Endothelial cell of umbilical vein (primary cell): ENCODE data around the gene COL15A1. TPM values are rescaled to one million over a fixed set of nuclear protein-coding genes. Genes with fewer than 3 reads are reported as not detected.
A peak's percentile ranks its signal among the peaks of the same experiment; 100 is the strongest.

ENCODE experiments used
- Bru-seq: library from RNA; stranded (reverse); fragments of 400-500 nt; gene quantifications from one replicate; lab custom pipeline; 2021; lab: Mats Ljungman, UMichigan
- BruChase-seq, 2 experiments: library from RNA; stranded (reverse); fragments of 400-500 nt; gene quantifications; one replicate each; lab custom pipeline; 2021; lab: Mats Ljungman, UMichigan
- BruUV-seq: library from RNA; stranded (reverse); fragments of 400-500 nt; replicated peaks from 2 replicates; lab custom pipeline; 2021; lab: Mats Ljungman, UMichigan
- CTCF ChIA-PET: fragments of 300-600, 350-600 bp; sonication (Branson Sonifier 250); formaldehyde crosslinking; loops from one replicate; lab custom pipeline; 2021; ENCODE audit warnings: antibody characterized with exemption, inconsistent platforms; lab: Charles Lee
- POLR2A ChIA-PET: fragments of 300-600, 350-600 bp; sonication (Branson Sonifier 250); formaldehyde crosslinking; loops from one replicate; lab custom pipeline; 2021; ENCODE audit warnings: antibody characterized with exemption, inconsistent platforms; lab: Charles Lee
- DNase-seq: peaks from one replicate; pipeline ENCODE4 v3.0.0-alpha.2; 2011; ENCODE audit warnings: low read depth, low spot score
- FAIRE-seq: peaks from 2 replicates; lab custom pipeline; 2011; peaks lifted over from hg19 to GRCh38; lab: Jason Lieb, UNC
- H2AFZ ChIP-seq: 2 replicates; pipeline ENCODE4 v1.6.0; 2012; ENCODE audit warnings: low read depth, low read length, control low read depth, inconsistent platforms
- H3K27ac ChIP-seq: 2 replicates; pipeline ENCODE4 v1.5.1; 2011; ENCODE audit warnings: low read depth, mild to moderate bottlenecking, control low read depth, low read length, moderate library complexity; ENCODE audit not compliant: insufficient read depth
- H3K27me3 ChIP-seq, 2 experiments: 2 replicates each; pipeline versions ENCODE4 v1.6.0 to v1.6.1; 2011; ENCODE audit warnings: low read length in 2 of 2, mixed read lengths in 1 of 2; ENCODE audit not compliant: control insufficient read depth in 2 of 2, insufficient read depth in 2 of 2
- H3K36me3 ChIP-seq, 2 experiments: 2 replicates in 1 of 2; 3 replicates in 1 of 2; pipeline ENCODE4 v1.5.1; 2011; ENCODE audit warnings: low read length in 2 of 2, mild to moderate bottlenecking in 1 of 2, moderate library complexity in 1 of 2; ENCODE audit not compliant: control insufficient read depth in 2 of 2, insufficient read depth in 2 of 2; ENCODE audit errors: extremely low read depth in 1 of 2
- H3K4me1 ChIP-seq: 3 replicates; pipeline ENCODE4 v1.5.1; 2011; ENCODE audit warnings: mild to moderate bottlenecking, low read length; ENCODE audit not compliant: control insufficient read depth, insufficient read depth; ENCODE audit errors: extremely low read depth
- H3K4me2 ChIP-seq: 2 replicates; pipeline ENCODE4 v1.6.1; 2011; ENCODE audit warnings: low read length, control low read depth, mixed read lengths; ENCODE audit not compliant: insufficient read depth
- H3K4me3 ChIP-seq, 3 experiments: fragments of 200-600 bp in 1 of 3; sonication (generic), shearing (Covaris generic) in 1 of 3; replicated peaks in 1 of 3; 2 replicates each; pipeline ENCODE4 v1.5.1; 2011 to 2016; ENCODE audit warnings: control low read depth in 3 of 3, low read length in 3 of 3, mild to moderate bottlenecking in 2 of 3, inconsistent platforms in 1 of 3, low read depth in 1 of 3, moderate library complexity in 1 of 3; ENCODE audit not compliant: insufficient read depth in 1 of 3
- H3K79me2 ChIP-seq: 2 replicates; pipeline ENCODE4 v1.6.0; 2012; ENCODE audit warnings: low read length, inconsistent platforms; ENCODE audit not compliant: control insufficient read depth, insufficient read depth
- H3K9ac ChIP-seq: replicated peaks from 2 replicates; pipeline ENCODE3; 2011; ENCODE audit warnings: low read length, control low read depth; ENCODE audit not compliant: insufficient read depth; ENCODE audit errors: extremely low read depth
- H3K9me1 ChIP-seq: replicated peaks from 3 replicates; pipeline ENCODE4 v1.6.0; 2011; ENCODE audit warnings: mild to moderate bottlenecking, low read length; ENCODE audit not compliant: control insufficient read depth, insufficient read depth; ENCODE audit errors: extremely low read depth
- H3K9me3 ChIP-seq: replicated peaks from 2 replicates; pipeline ENCODE4 v1.5.1; 2012; ENCODE audit warnings: low read length, inconsistent platforms; ENCODE audit not compliant: control insufficient read depth, insufficient read depth
- H4K20me1 ChIP-seq: replicated peaks from 2 replicates; pipeline ENCODE3; 2011; ENCODE audit warnings: mild to moderate bottlenecking, low read length; ENCODE audit not compliant: control insufficient read depth, insufficient read depth; ENCODE audit errors: extremely low read depth
- EZH2 ChIP-seq: IDR thresholded peaks from 2 replicates; pipeline ENCODE4 v1.6.1; 2012; ENCODE audit warnings: borderline replicate concordance, low read depth, mild to moderate bottlenecking, moderate library complexity, low read length, inconsistent platforms; ENCODE audit not compliant: severe bottlenecking
- FOS ChIP-seq: IDR thresholded peaks from 2 replicates; pipeline ENCODE4 v1.6.1; 2011; ENCODE audit warnings: mild to moderate bottlenecking, low read length, moderate library complexity, borderline replicate concordance; ENCODE audit not compliant: insufficient read depth
- GATA2 ChIP-seq: IDR thresholded peaks from 2 replicates; pipeline ENCODE4 v1.7.0; 2011; ENCODE audit warnings: low read depth, mild to moderate bottlenecking, moderate library complexity, mixed read lengths, low read length; ENCODE audit not compliant: insufficient read length, insufficient read depth
- JUN ChIP-seq: IDR thresholded peaks from 2 replicates; pipeline ENCODE4 v1.6.1; 2011; ENCODE audit warnings: borderline replicate concordance, low read depth; ENCODE audit not compliant: insufficient read length, insufficient read depth
- MYC ChIP-seq: IDR thresholded peaks from one replicate; pipeline ENCODE4 v1.6.1; 2011; ENCODE audit warnings: mild to moderate bottlenecking, low read depth, low read length
- POLR2A ChIP-seq: IDR thresholded peaks from 2 replicates; pipeline ENCODE4 v1.6.1; 2012; ENCODE audit warnings: low read depth, mild to moderate bottlenecking, control low read depth, low read length
- POLR2AphosphoS5 ChIP-seq: IDR thresholded peaks from 2 replicates; pipeline ENCODE4 v1.6.1; 2012; ENCODE audit warnings: low read depth, mild to moderate bottlenecking, control low read depth, low read length, moderate library complexity; ENCODE audit not compliant: insufficient read depth
- dilution Hi-C: fragments of 300-500 bp; cut with MboI; formaldehyde crosslinking; loops from one replicate; pipeline ENCODE4 v1.15.0; 2019; ENCODE audit warnings: low sequenced_read_pairs; ENCODE audit not compliant: extremely low pct_ligation_motif_present
- intact Hi-C: fragments of 100-400 bp; cut with micrococcal nuclease; formaldehyde crosslinking; loops from one replicate; pipeline ENCODE4 v1.10.0; 2022
- long read RNA-seq: library from polyadenylated mRNA; stranded (forward); transcript quantifications from one replicate; pipeline ENCODE4 v2.0.0, GENCODE V29; 2021
- polyA minus RNA-seq, 3 experiments: library from RNA; depleted of rRNA, polyadenylated mRNA; stranded (reverse); fragments of >200 nt; gene quantifications; 1 replicate in 1 of 3; 2 replicates in 2 of 3; pipeline ENCODE4 v1.2.3, GENCODE V29; 2011
- polyA plus RNA-seq, 4 experiments: library from polyadenylated mRNA; depleted of rRNA in 3 of 4; stranded (reverse) in 3 of 4; unstranded in 1 of 4; fragments of >200 nt; gene quantifications; 2 replicates each; pipeline versions ENCODE4 v1.2.1 to v1.2.3, GENCODE V29; 2011 to 2012; ENCODE audit warnings: missing spikeins in 1 of 4
- total RNA-seq: library from RNA; stranded (reverse); gene quantifications from 2 replicates; pipeline ENCODE4 v1.2.3, GENCODE V29; 2021
- TF ChIP-seq, protein P1 (sequence below), 2 donors: IDR thresholded peaks; 1 replicate in 1 of 2; 2 replicates in 1 of 2; pipeline ENCODE4 v1.5.1; 2011; ENCODE audit warnings: low read length in 2 of 2, mild to moderate bottlenecking in 2 of 2, moderate library complexity in 2 of 2, control low read depth in 1 of 2, inconsistent platforms in 1 of 2, low read depth in 1 of 2; ENCODE audit not compliant: insufficient read depth in 1 of 2; ENCODE audit errors: extremely low read depth in 1 of 2
- TF ChIP-seq, protein P2 (sequence below): IDR thresholded peaks from 2 replicates; pipeline ENCODE4 v1.6.1; 2011; ENCODE audit not compliant: insufficient read depth, insufficient read length

Gene COL15A1
- total RNA-seq (0.05 TPM in 1 of 2 replicates, not detected in the other), polyA plus RNA-seq (not detected in 2 replicates), polyA minus RNA-seq (not detected in 2 replicates), Bru-seq, nascent RNA (percentile 2 among the genes with signal in this experiment), BruChase-seq, experiment 1, labeled RNA remaining after a 6-hour chase (not detected), BruChase-seq, experiment 2, labeled RNA remaining after a 2-hour chase (percentile 1 among the genes with signal in this experiment)
- polyA plus RNA-seq (2011; cell fraction: cytosol; rRNA removed): not detected in 2 replicates
- polyA plus RNA-seq (2011; cell fraction: nucleus; rRNA removed): not detected in 2 replicates
- not detected in 2 replicates for polyA plus RNA-seq (2012)
- 1.3 TPM for polyA minus RNA-seq (2011; cell fraction: cytosol; rRNA and poly(A)+ RNA removed)
- polyA minus RNA-seq (2011; cell fraction: nucleus; rRNA and poly(A)+ RNA removed): not detected in 2 replicates
- long read RNA-seq: 0 reads

DNA sequence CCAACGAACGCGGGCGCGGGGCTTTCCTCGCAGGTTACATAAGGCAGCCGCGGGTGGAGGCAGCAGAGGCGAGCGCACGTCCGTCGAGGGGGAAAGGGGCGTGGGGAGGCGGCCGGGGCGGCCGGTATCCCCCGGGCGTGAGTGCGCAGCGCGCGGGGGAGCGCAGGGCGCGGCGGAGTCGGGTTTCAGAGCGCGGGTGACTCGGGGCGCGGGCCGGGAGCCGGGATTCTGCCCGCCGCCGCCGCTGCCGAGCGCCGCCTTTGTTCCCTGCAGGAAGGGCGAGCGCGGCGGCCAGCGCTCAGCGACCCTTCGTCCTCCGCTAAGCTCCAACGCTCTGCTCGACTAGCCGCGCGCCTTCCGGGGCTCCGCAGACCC lies at the start of gene COL15A1:
TSS of gene COL15A1 (plus strand) at position 226 of the 375 bp plus-strand sequence. CDS start 155 bp downstream, outside the sequence.
- H3K9me1 ChIP-seq: no peaks in the 10 kb centered on the region
- H3K4me1 ChIP-seq: no peaks in the 10 kb centered on the region
- intact Hi-C loops (no loop called here), dilution Hi-C loops (no loop called here)
- H3K27ac ChIP-seq: no peak within 1 kb of the TSS
- no peaks in the 10 kb centered on the region for H3K36me3 ChIP-seq
- no peak for DNase-seq
- no peaks in the 10 kb centered on the region for H3K9me3 ChIP-seq
- no TSS peak for BruUV-seq
- H3K27me3 ChIP-seq: peaks cover 37 to 39% of the 10 kb centered on the region in 2 experiments
- ChIA-PET POLR2A (no interaction called here), CTCF (no interaction called here)
- H3K4me3 ChIP-seq: no peak within 1 kb of the TSS
- no peaks in the 10 kb centered on the region for H4K20me1 ChIP-seq
- no peak within 1 kb of the TSS for H3K4me2 ChIP-seq
- FAIRE-seq: no peak
- H3K9ac ChIP-seq: no peak within 1 kb of the TSS
- TF ChIP-seq POLR2A (no peak), POLR2AphosphoS5 (no peak), MYC (no peak), EZH2 (no peak), GATA2 (no peak), FOS (no peak), JUN (no peak)
- TF ChIP-seq, protein P1, sequence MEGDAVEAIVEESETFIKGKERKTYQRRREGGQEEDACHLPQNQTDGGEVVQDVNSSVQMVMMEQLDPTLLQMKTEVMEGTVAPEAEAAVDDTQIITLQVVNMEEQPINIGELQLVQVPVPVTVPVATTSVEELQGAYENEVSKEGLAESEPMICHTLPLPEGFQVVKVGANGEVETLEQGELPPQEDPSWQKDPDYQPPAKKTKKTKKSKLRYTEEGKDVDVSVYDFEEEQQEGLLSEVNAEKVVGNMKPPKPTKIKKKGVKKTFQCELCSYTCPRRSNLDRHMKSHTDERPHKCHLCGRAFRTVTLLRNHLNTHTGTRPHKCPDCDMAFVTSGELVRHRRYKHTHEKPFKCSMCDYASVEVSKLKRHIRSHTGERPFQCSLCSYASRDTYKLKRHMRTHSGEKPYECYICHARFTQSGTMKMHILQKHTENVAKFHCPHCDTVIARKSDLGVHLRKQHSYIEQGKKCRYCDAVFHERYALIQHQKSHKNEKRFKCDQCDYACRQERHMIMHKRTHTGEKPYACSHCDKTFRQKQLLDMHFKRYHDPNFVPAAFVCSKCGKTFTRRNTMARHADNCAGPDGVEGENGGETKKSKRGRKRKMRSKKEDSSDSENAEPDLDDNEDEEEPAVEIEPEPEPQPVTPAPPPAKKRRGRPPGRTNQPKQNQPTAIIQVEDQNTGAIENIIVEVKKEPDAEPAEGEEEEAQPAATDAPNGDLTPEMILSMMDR (IDR thresholded peaks at IDR 0.05; ENCODE audit: extremely low read depth in 1 of 2, insufficient read depth in 1 of 2, low read depth in 1 of 2, low read length in 2 of 2): no peak
- TF ChIP-seq, protein P2, sequence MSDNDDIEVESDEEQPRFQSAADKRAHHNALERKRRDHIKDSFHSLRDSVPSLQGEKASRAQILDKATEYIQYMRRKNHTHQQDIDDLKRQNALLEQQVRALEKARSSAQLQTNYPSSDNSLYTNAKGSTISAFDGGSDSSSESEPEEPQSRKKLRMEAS: no peak
- H2AFZ ChIP-seq: no peak within 1 kb of the TSS
- no peaks in the 10 kb centered on the region for H3K79me2 ChIP-seq
